PC-3 (cell line): ENCODE data around the gene DCLRE1A. TPM values are rescaled to one million over a fixed set of nuclear protein-coding genes. Genes with fewer than 3 reads are reported as not detected.
A peak's percentile ranks its signal among the peaks of the same experiment; 100 is the strongest.
"Not testable (repeated sequence)": the region's sequence is repeated elsewhere in the genome, so short reads cannot be mapped to it uniquely, and the experiment has no call there.

Experiments
- ATAC-seq: fragments of 200-7000 bp; cut with Tn5 transposase; 2 replicates; pipeline ENCODE4 v1.9.1; 2020; ENCODE audit warnings: mild to moderate bottlenecking, moderate library complexity
- BruUV-seq: library from RNA; stranded (reverse); fragments of 400-500 nt; replicated peaks from 2 replicates; lab custom pipeline; 2021; lab: Mats Ljungman, UMichigan
- CTCF ChIA-PET: fragments of 300-600 bp; sonication (Branson Sonifier 250); formaldehyde crosslinking; loops from one replicate; lab custom pipeline; 2022; ENCODE audit warnings: antibody characterized with exemption; lab: Charles Lee
- POLR2A ChIA-PET: fragments of 300-600 bp; sonication (Branson Sonifier 250); formaldehyde crosslinking; loops from one replicate; lab custom pipeline; 2022; ENCODE audit warnings: antibody characterized with exemption; ENCODE audit not compliant: unreplicated experiment; lab: Charles Lee
- DNase-seq: peaks from one replicate; pipeline ENCODE4 v3.0.0-alpha.2; 2015
- H2AFZ ChIP-seq: fragments of 300-600 bp; sonication (generic); 2 replicates; pipeline ENCODE4 v1.6.0; 2016; ENCODE audit warnings: antibody characterized with exemption, low read length
- H3F3A ChIP-seq: fragments of 300-600 bp; sonication (generic); one replicate; pipeline ENCODE4 v1.6.0; 2017; ENCODE audit warnings: antibody characterized with exemption, low read length, control low read depth, mild to moderate bottlenecking; ENCODE audit not compliant: unreplicated experiment
- H3K27ac ChIP-seq: fragments of 300-600 bp; sonication (generic); 2 replicates; pipeline ENCODE4 v1.5.1; 2016; ENCODE audit warnings: mild to moderate bottlenecking, low read length
- H3K27me3 ChIP-seq: fragments of 300-600 bp; sonication (generic); 2 replicates; pipeline ENCODE4 v1.6.1; 2016; ENCODE audit warnings: low read length, mixed read lengths
- H3K36me3 ChIP-seq: fragments of 300-600 bp; sonication (generic); 2 replicates; pipeline ENCODE4 v1.6.1; 2016; ENCODE audit warnings: low read depth, mixed run types, low read length, mixed read lengths
- H3K4me1 ChIP-seq: fragments of 300-600 bp; sonication (generic); 2 replicates; pipeline ENCODE4 v1.5.1; 2016; ENCODE audit warnings: low read length; ENCODE audit not compliant: insufficient read depth
- H3K4me2 ChIP-seq: fragments of 300-600 bp; sonication (generic); 2 replicates; pipeline ENCODE4 v1.6.0; 2016; ENCODE audit warnings: low read length
- H3K4me3 ChIP-seq: fragments of 300-600 bp; sonication (generic); 2 replicates; pipeline ENCODE4 v1.5.1; 2016; ENCODE audit warnings: mild to moderate bottlenecking, low read length, mixed read lengths
- H3K79me2 ChIP-seq: fragments of 300-600 bp; sonication (generic); 2 replicates; pipeline ENCODE4 v1.6.1; 2017; ENCODE audit warnings: low read length, mixed read lengths
- H3K9ac ChIP-seq: fragments of 300-600 bp; sonication (generic); 2 replicates; pipeline ENCODE4 v1.6.0; 2016; ENCODE audit warnings: mild to moderate bottlenecking, low read length
- H3K9me2 ChIP-seq: fragments of 300-600 bp; sonication (generic); replicated peaks from 2 replicates; pipeline ENCODE4 v1.6.1; 2016; ENCODE audit warnings: mixed run types, low read length, mixed read lengths
- H3K9me3 ChIP-seq: fragments of 300-600 bp; sonication (generic); 2 replicates; pipeline ENCODE4 v1.6.1; 2016; ENCODE audit warnings: low read length, mixed read lengths
- H4K20me1 ChIP-seq: fragments of 300-600 bp; sonication (generic); 2 replicates; pipeline ENCODE4 v1.6.1; 2016; ENCODE audit warnings: low read length, mixed read lengths
- CTCF ChIP-seq: fragments of 300-600 bp; sonication (generic); conservative IDR thresholded peaks from 2 replicates; pipeline ENCODE4 v1.5.1; 2017; ENCODE audit warnings: antibody characterized with exemption, low read depth, mild to moderate bottlenecking, low read length
- EZH2 ChIP-seq: fragments of 300-600 bp; sonication (generic); IDR thresholded peaks from one replicate; pipeline ENCODE4 v1.6.1; 2017; ENCODE audit warnings: antibody characterized with exemption, mild to moderate bottlenecking, low read length; ENCODE audit not compliant: unreplicated experiment
- EZH2phosphoT487 ChIP-seq: fragments of 300-600 bp; sonication (generic); IDR thresholded peaks from 2 replicates; pipeline ENCODE4 v1.6.1; 2018; ENCODE audit warnings: mild to moderate bottlenecking, antibody characterized with exemption, low read length, borderline replicate concordance
- intact Hi-C: fragments of 100-400 bp; cut with micrococcal nuclease; formaldehyde crosslinking; loops from 2 replicates; pipeline ENCODE4 v1.9.0; 2023
- total RNA-seq: library from RNA; depleted of rRNA; stranded (reverse); fragments of >200 nt; gene quantifications from 2 replicates; pipeline ENCODE4 v1.2.3, GENCODE V29; 2014

The DCLRE1A gene
- total RNA-seq, 1 experiment from 2014 or later = 5.0 TPM

- no TSS peak for BruUV-seq
- intact Hi-C loops = no loop called here
- Histone ChIP-seq H3K4me3 (no peak overlapping the region), H3K9ac (no peak overlapping the region), H3K27ac (no peak overlapping the region), H3K4me1 (peaks cover 10% of the 10 kb centered on the region), H2AFZ (no peak overlapping the region), H3F3A (no peaks in the 10 kb centered on the region), H3K9me3 (no peaks in the 10 kb centered on the region), H3K79me2 (no peaks in the 10 kb centered on the region), H4K20me1 (no peaks in the 10 kb centered on the region), H3K9me2 (no peaks in the 10 kb centered on the region), H3K4me2 (no peak overlapping the region), H3K36me3 (no peaks in the 10 kb centered on the region), H3K27me3 (no peaks in the 10 kb centered on the region)
- ChIA-PET CTCF (no interaction called here), POLR2A (no interaction called here)
- TF ChIP-seq EZH2phosphoT487 = no peak
- TF ChIP-seq CTCF = no peak
- TF ChIP-seq EZH2 = no peak
- DNase-seq = no peak
- no peak for ATAC-seq
Measured at GRCh38 chr10:113846036-113846435, 7.8 kb downstream of the DCLRE1A start.

- Histone ChIP-seq H3K9me3 (no peaks in the 10 kb centered on the region), H3K4me1 (peaks cover 8% of the 10 kb centered on the region), H4K20me1 (no peaks in the 10 kb centered on the region), H3F3A (no peaks in the 10 kb centered on the region), H3K27me3 (no peaks in the 10 kb centered on the region), H3K9me2 (no peaks in the 10 kb centered on the region), H3K4me3 (no peak overlapping the region), H2AFZ (no peak overlapping the region), H3K9ac (no peak overlapping the region), H3K4me2 (no peak overlapping the region; the same call in 1 of the 2 replicates), H3K79me2 (no peaks in the 10 kb centered on the region), H3K36me3 (no peaks in the 10 kb centered on the region), H3K27ac (no peak overlapping the region)
- DNase-seq = peak; percentile 67
- ChIA-PET POLR2A (no interaction called here), CTCF (no interaction called here)
- TF ChIP-seq CTCF = no peak
- intact Hi-C loops = no loop called here
- peak; percentile 76 for ATAC-seq
- no TSS peak for BruUV-seq
Measured at GRCh38 chr10:113843972-113844485, 9.9 kb downstream of the DCLRE1A start.

GRCh38 chr10:113842171-113842570 lies 11.7 kb downstream of the DCLRE1A start:
- Histone ChIP-seq H3K27ac (no peak overlapping the region), H3K9ac (no peak overlapping the region), H3K9me3 (no peaks in the 10 kb centered on the region), H3K4me2 (no peak overlapping the region), H3K9me2 (no peaks in the 10 kb centered on the region), H3K4me1 (peaks cover 8% of the 10 kb centered on the region), H3K79me2 (no peaks in the 10 kb centered on the region), H3K27me3 (no peaks in the 10 kb centered on the region), H3K4me3 (no peak overlapping the region), H3K36me3 (no peaks in the 10 kb centered on the region), H2AFZ (no peak overlapping the region), H4K20me1 (no peaks in the 10 kb centered on the region), H3F3A (no peaks in the 10 kb centered on the region)
- intact Hi-C loops = no loop called here
- ATAC-seq (no peak), DNase-seq (no peak)
- ChIA-PET CTCF (no interaction called here), POLR2A (no interaction called here)
- TF ChIP-seq EZH2 (no peak), CTCF (no peak), EZH2phosphoT487 (no peak)
- no TSS peak for BruUV-seq

GRCh38 chr10:113828567-113828966 lies 25.3 kb downstream of the DCLRE1A start:
- H3K9me3 ChIP-seq, H3K4me1 ChIP-seq, intact Hi-C loops, H4K20me1 ChIP-seq, H3K9ac ChIP-seq, ATAC-seq, H3F3A ChIP-seq, H2AFZ ChIP-seq, POLR2A ChIA-PET, H3K9me2 ChIP-seq, H3K36me3 ChIP-seq, H3K79me2 ChIP-seq, CTCF ChIA-PET, H3K4me2 ChIP-seq, BruUV-seq, H3K27me3 ChIP-seq, DNase-seq, H3K4me3 ChIP-seq, H3K27ac ChIP-seq: not testable (repeated sequence)
